Esophagus squamous epithelium (tissue), 4 donors: Measurements from ENCODE around the gene MAP3K19.

ENCODE experiments used
- CTCF ChIP-seq, 6 experiments: fragments of 450-650 bp in 4 of 6; fragments of 200-600 bp in 2 of 6; sonication (generic) in 2 of 6; IDR thresholded peaks; one replicate each; pipeline ENCODE4 v1.5.1; 2016 to 2019; ENCODE audit warnings: antibody characterized with exemption in 6 of 6, mild to moderate bottlenecking in 4 of 6, moderate library complexity in 4 of 6
- POLR2A ChIP-seq, 4 donors: fragments of 450-650 bp; IDR thresholded peaks; one replicate each; pipeline ENCODE4 v1.6.1; 2017; ENCODE audit warnings: antibody characterized with exemption in 4 of 4, mild to moderate bottlenecking in 4 of 4, moderate library complexity in 3 of 4

DNA sequence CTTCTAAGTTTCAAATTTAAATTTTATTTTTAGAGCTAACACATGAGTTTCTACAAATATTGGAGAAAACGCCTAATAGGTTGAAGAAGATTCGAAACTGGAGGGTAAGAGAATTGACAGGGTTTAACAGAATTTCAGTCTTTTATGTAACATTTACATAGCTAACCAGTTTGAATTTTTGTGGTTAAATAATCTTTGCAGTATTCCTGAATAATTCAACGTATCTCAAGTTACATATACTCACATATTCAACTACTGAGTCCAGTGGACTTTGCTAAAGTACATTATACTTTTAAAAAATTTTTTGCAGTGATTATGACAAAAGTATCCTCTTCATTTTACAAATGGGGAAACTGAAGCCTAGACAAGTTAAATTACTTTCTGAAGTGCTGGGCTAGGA, 94.6 kb downstream of the MAP3K19 start:
- TF ChIP-seq CTCF (IDR thresholded peaks at IDR 0.05) (no peak), POLR2A (IDR thresholded peaks at IDR 0.05) (no peak)
